GM19099 (cell line): ENCODE data around the gene CUL1.

Experiments used
- POLR2A ChIP-seq: IDR thresholded peaks from 3 replicates; pipeline ENCODE4 v1.6.1; 2011; ENCODE audit warnings: low read depth; ENCODE audit not compliant: insufficient read length; ENCODE audit errors: extremely low read depth

Gene CUL1

DNA sequence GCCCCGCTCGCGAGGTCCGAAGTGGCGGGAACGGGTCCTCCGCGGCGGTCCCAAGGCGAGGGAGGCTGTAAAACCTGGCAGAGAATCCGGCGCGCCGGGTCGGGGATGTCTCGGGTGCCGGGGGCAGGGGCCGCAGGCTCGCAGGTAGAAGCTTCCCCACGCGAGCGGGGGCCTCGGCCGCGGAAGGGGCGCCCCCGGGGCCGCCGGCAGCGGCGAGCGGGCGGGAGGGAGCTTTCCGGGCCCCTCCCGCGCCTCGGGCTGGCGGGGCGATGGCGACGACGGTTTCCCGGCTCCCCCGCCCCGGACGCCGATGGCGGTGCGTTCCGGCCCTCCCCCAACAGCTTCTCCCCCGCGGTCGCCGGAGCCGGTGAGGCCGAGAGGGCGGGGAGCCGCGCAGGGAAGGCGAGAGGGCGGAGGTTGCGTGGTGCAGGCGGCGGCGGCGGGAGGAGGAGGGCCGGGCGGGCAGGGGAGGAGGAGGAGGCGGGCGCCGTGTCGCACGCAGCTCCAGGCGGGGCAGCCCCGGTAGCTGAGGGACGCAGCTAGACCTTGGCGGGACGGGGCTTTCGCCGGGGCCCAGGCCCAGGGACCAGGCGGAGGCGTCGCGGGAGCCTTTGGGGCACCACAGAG is at the start of gene CUL1:
Gene CUL1, plus strand, starts transcription at position 507 of the 627 bp plus-strand sequence. CDS start 31,220 bp downstream, outside the sequence.
- TF ChIP-seq POLR2A, result peak; percentile 67

DNA sequence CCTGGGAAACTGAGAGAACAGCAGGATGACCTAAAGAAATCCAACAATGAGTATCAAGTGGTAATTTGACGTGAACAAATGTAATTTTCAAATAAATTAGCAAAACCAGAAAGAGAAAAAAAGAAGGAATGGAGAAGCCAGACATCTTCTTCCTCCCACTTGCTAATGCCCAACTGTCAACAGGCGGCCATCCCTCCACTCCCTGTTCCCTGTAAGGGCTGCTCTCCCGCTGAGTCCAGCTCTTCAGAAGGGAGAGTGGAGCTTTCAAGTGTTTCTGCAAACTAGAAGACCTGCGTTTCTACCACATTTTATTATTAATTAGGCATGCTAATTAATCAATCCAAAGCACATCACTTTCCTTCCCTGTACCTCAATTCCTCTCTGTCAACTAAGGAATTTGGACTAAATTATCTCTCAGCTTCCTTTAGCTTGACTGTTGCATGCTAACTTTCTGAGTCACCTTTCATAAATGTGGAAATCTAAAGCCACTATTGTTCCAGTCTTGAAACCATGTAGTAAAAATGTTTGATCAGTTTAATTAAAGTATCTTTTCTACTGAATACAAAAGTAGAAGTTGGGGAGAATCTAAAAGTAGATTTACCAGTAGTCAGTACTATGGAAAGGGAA is 48.4 kb upstream of the CUL1 start:
- TF ChIP-seq POLR2A, result no peak

DNA sequence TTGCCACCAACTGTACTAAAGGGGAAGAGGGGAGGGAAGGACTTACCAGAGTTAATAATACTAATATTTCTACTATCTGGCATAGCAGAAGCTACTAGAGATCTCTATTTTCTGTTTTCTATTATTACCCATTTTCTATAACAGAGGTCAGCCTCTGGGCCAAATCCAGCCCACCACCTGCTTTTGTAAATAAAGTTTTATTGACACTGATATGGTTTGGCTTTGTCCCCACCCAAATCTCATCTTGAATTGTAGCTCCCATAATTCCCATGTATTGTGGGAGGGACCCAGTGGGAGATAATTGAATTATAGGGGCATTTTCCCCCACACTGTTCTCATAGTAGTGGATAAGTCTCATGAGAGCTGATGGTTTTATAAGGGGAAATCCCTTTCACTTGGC is 45.9 kb upstream of the CUL1 start:
- no peak for TF ChIP-seq POLR2A

DNA sequence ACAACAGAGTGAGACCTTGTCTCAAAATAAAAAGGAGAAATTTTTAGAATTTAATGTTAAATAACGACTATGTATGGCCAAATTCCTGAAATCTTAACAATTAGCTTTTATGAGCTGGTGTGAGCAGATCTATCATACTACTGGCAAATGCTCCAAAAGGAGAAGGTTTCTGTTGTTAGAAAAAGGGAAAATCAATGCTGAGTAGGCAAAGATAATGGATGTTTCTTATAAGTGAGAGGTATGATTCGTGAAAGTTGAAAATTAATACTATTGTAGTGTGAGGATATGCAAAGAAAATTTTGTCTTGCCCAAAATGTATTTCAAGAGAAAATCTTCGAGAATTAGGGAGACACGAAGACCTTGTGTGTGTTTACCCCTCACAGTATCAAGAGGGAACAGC is 40.8 kb upstream of the CUL1 start:
- no peak for TF ChIP-seq POLR2A

DNA sequence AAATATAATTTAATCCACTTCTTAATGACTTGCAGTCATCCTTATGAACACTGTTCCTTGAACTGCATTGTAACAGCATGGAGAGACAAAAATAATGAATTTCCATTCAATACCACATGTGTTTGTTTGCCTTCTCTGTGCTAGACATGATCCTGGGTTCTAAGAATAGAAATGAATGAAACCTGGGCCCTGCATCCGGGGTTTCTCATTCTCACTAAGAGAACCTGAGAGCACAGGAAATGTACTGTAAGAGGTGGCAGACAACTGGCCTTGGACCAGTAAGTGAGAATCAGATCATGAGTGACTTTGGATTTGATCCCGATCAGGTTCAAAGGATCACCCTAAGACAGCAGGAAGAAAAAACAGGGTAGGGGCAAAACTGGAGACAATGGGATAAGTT is 37.2 kb upstream of the CUL1 start:
- TF ChIP-seq POLR2A, result no peak

DNA sequence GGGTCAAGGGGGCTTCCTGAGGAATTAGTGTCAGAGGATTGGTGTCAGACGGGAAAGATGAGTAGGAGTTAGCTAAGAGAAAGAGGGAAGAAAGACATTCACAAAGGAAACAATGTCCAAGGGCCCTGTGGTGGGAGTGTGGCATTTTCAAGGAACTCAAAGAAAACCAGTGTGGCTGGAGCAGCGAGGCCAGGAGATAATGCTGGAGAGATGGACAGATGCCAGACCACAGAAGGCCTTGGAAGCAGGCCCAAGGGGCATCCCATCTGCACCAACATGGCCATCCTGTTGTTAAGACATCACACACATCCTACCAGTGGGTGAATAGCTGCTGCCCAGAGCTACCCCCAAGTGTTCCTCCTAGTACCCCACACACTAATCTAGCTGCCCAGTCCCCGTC is 36.1 kb upstream of the CUL1 start:
- TF ChIP-seq POLR2A, result no peak

DNA sequence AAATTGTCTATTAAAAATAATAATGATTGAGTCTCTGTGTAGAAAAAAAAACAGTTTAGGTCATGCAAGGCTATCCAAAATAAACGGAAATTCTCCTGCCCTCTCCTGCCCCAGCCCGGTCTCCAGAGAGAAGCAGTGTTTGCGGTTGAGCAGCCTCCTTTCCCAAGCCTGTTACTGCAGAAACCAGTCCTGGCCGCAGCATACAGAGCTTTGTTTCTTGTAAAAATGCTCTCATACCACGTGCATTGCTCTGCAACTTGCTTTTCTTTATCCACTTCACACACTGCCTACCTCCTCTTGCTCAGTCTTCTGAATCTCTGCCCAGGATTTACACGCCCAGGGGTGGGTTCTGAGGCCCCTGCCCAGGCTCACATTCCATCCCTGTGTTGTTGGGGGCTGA is 34.4 kb upstream of the CUL1 start:
- TF ChIP-seq POLR2A, result no peak

DNA sequence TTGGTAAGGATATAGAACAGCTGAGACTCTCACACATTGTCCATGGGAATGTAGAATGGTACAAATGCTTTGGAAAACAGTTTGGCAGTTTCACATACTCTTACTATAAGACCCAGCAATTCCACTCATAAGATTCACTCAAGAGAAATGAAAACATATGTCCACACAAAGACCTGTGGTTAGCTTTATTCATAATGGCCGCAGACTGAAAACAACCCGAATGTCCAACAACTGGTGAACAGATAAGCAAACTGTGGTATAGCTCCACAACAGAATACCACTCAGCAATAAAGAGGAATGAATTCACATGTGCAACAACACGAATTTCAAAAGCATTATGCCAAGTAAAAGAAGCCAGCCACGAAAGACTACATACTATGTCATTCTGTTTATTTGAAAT is 33.5 kb upstream of the CUL1 start:
- TF ChIP-seq POLR2A, result no peak

DNA sequence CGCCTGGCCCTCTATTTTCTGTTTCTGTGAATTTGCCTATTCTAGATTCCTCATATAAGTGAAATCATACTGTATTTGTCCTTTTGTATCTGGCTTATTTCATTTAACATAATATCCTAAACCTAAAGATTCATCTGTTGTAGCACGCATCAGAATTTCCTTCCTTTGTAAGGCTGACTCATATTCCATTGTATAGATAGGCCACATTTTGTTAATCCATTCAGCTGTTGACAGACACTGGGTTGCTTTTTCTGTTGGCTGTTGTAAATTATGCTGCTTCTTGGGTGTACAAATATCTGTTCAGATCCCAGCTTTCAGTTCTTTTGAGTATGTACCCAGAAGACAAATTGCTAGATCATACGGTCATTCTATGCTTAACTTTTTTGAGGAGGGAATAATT is 28.8 kb upstream of the CUL1 start:
- no peak for TF ChIP-seq POLR2A

DNA sequence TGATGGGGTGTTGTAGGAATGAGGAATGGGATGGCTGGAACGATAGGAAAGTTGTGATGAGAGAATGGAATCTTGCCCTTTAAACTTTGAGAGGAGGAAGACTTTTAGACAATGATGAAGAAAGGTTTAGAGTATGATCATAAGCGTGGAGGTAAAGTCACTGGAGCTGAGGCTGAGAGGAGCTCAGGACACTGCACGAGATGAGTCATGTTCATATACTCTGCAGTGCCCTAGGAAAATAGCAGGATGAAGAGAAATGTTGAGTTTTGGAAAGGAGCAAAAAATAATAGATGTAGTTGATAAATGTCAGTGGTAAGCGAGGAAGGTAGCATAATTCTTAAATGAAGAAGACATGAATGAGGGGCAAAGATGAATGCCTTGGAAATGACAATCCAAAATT is 28.3 kb upstream of the CUL1 start:
- no peak for TF ChIP-seq POLR2A

DNA sequence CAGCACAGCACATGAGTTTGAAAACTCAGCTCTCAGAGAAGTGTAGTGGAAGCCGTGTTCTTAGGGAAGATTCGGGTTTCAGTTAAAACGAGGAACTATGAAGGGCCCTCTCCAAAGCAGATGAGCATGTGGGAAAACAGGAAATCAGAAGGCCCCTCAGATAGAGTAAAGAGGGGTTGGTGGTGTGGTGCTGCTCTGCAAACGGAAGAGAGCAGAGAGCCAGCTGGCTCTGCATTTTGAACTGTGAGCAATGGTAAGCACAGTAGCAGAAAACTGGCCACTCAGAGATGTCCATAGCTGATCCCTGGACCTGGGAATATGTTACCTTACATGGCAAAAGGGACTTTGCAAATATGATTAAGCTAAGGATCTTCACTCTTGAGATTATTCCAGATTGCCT is 27.9 kb upstream of the CUL1 start:
- no peak for TF ChIP-seq POLR2A

DNA sequence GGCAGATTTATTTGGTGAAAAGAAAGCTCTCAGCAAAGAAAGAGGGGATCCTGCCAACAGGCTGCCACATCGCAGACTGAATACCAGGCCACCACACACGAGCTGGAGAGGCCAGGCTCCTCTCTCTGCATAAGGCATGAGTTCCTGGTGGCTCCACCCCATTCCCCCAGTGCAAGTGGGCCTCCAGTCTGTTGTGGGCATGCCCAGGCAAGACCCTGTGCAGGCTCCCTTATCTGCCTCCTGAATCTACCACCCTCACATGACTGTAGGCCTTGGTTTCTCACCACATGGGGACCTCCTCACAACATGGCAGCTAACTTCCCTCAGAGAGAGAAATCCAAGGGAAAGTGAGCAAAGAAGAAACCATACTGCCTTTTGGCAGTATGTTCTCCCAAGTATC is 26.7 kb upstream of the CUL1 start:
- TF ChIP-seq POLR2A, result no peak

DNA sequence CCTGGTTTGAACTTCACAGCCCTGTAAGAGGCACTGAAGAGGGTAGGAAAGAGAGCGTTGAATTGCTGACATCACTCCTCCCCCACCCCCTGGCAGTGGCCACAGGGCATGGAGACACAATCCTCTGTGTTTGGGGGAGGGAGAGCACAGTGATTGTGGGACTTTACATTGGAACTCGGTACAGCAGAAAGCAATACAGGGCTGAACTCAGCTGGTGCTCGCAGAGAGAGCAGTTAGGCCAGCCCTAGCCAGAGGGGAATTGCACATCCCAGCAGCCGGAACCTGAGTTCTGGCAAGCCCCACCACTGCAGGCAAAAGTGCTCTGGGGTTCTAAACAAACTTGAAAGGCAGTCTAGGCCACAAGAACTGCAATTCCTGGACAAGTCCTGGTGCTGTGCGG is 24.0 kb upstream of the CUL1 start:
- no peak for TF ChIP-seq POLR2A

DNA sequence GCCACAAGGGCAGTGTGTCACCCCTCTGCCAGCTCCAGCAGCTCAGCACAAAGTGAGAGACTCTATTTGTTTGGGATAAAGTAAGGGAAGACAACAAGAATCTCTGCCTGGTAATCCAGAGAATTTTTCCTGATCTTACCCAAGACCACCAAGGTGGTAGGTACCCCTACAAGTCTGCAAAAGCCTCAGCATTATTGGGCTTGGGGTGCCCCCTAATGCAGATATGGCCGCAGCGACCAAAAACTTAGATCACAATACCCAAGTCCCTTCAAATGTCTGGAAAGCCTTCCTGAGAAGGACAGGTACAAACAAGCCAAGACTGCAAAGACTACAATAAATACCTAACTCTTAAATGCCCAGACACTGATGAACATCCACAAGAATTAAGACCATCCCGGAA is 22.4 kb upstream of the CUL1 start:
- no peak for TF ChIP-seq POLR2A

DNA sequence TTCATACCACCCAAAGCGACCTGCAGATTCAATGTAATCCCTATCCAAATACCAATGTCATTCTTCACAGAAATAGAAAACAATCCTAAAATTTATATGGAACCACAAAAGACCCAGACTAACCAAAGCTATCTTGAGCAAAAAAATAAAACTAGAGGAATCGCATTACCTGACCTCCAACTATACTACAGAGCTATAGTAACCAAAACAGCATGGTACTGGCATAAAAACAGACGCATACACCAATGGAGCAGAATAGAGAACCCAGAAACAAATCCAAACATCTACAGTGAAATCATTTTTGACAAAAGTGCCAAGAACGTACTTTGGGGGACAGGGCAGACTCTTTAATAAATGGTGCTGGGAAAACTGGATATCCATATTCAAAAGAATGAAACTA is 16.9 kb upstream of the CUL1 start:
- no peak for TF ChIP-seq POLR2A

DNA sequence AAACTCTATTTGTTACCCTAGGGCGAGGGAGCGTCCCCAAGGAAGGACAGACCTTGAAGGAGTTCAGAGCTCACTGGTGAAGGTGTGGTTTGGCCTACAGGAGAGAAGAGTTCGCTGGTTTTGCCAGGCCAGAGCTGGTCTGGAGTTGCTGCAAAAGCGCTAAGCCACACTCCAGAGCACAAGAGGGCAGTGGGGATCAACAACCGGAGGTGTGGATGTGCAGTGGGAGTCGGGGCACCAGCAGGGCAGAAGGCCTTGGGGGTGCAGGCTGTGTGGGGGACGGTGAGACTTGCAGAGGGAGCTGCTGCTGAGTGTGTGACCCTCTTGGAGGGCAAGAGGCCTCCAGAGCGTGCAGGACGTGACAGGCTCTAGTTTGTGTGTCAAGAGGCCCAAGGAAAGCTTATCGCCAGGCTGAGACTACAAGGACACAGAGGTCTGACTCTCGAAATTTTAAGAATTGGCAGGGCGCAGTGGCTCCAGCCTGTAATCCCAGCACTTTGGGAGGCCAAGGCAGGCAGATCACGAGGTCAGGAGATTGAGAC is 14.3 kb upstream of the CUL1 start:
- TF ChIP-seq POLR2A, result no peak
